T-helper 1 cell treated with Interleukin-12 subunit alpha and Interleukin-12 subunit beta and Interleukin-4 antibody, amounts not matched to agents 30 ng/mL and 1 ng/mL, for 36 hours (primary cell): ENCODE measurements around the gene HMOX2. TPM values are rescaled to one million over a fixed set of nuclear protein-coding genes. Genes with fewer than 3 reads are reported as not detected.

Experiments used
- intact Hi-C: fragments of 100-400 bp; cut with micrococcal nuclease; formaldehyde crosslinking; loops from one replicate; pipeline ENCODE4 v1.15.1; 2024
- total RNA-seq: library from RNA; stranded (reverse); gene quantifications from 2 replicates; pipeline ENCODE4 v1.2.3, GENCODE V29; 2022

HMOX2 gene
- total RNA-seq, 1 donor from 2014 or later = 74.5 TPM

- intact Hi-C loops = no loop called here
These were observed 74.4 kb downstream of the HMOX2 start for GRCh38 chr16:4550591-4550990.

GRCh38 chr16:4552541-4552940 is 76.3 kb downstream of the HMOX2 start:
- intact Hi-C loops = no loop called here

- intact Hi-C loops = no loop called here
These were observed 79.9 kb downstream of the HMOX2 start, which contains the start of gene C16orf96 for GRCh38 chr16:4556112-4556511. TSS of gene C16orf96 (plus strand) at chr16:4556340. CDS start at chr16:4556490, 150 bp downstream.

GRCh38 chr16:4556580-4556979 is 80.4 kb downstream of the HMOX2 start:
- intact Hi-C loops = no loop called here

GRCh38 chr16:4557973-4558372 is 81.8 kb downstream of the HMOX2 start:
- intact Hi-C loops = no loop called here

Other genes with a start within 250 kb of the HMOX2 start
- gene SRL, start 234.3 kb upstream of the HMOX2 start, total RNA-seq = not detected in 2 replicates
- gene TFAP4, start 203.4 kb upstream of the HMOX2 start, total RNA-seq = 19.5 and 20.9 TPM in 2 replicates
- 0.34 and 0.51 TPM in 2 replicates for gene GLIS2, start 160.3 kb upstream of the HMOX2 start, total RNA-seq
- 41.1 and 48.6 TPM in 2 replicates for gene PAM16, start 125.1 kb upstream of the HMOX2 start, total RNA-seq
- gene VASN, start 104.5 kb upstream of the HMOX2 start, total RNA-seq = 0.10 TPM in 1 of 2 replicates, not detected in the other
- 170 and 186 TPM in 2 replicates for gene CORO7, start 59.8 kb upstream of the HMOX2 start, total RNA-seq
- gene DNAJA3, start 50.5 kb upstream of the HMOX2 start, total RNA-seq = 59.8 and 63.9 TPM in 2 replicates
- 25.1 and 27.2 TPM in 2 replicates for gene NMRAL1, start 1.8 kb upstream of the HMOX2 start, total RNA-seq
- 34.9 and 36.9 TPM in 2 replicates for gene CDIP1, start 62.4 kb downstream of the HMOX2 start, total RNA-seq
- gene C16orf96, start 79.9 kb downstream of the HMOX2 start, total RNA-seq = 0.07 and 0.15 TPM in 2 replicates
- 22.0 TPM in 2 replicates for gene UBALD1, start 138.5 kb downstream of the HMOX2 start, total RNA-seq
- gene MGRN1, start 148.4 kb downstream of the HMOX2 start, total RNA-seq = 108 and 113 TPM in 2 replicates
- 43.2 and 45.3 TPM in 2 replicates for gene NUDT16L1, start 217.2 kb downstream of the HMOX2 start, total RNA-seq